Progenitor cell of endocrine pancreas (in vitro differentiated cells): ENCODE measurements around the gene PDZD2. TPM values are rescaled to one million over a fixed set of nuclear protein-coding genes. Genes with fewer than 3 reads are reported as not detected.
"Not testable (repeated sequence)": the region's sequence is repeated elsewhere in the genome, so short reads cannot be mapped to it uniquely, and the experiment has no call there.

Source experiments
- DNase-seq: peaks from one replicate; pipeline ENCODE4 v3.0.0; 2021; ENCODE audit warnings: low spot score; ENCODE audit not compliant: unreplicated experiment
- H3K27ac Mint-ChIP-seq: 2 replicates; pipeline ENCODE4 v1.8.0; 2021; ENCODE audit warnings: mild to moderate bottlenecking, moderate library complexity, mixed read lengths
- H3K27me3 Mint-ChIP-seq: 2 replicates; pipeline ENCODE4 v1.8.0; 2021; ENCODE audit warnings: mixed read lengths
- H3K36me3 Mint-ChIP-seq: 2 replicates; pipeline ENCODE4 v1.8.0; 2022; ENCODE audit warnings: mixed read lengths; ENCODE audit not compliant: insufficient read depth
- H3K4me1 Mint-ChIP-seq: 2 replicates; pipeline ENCODE4 v1.8.0; 2021; ENCODE audit warnings: low read depth, mixed read lengths
- H3K4me3 Mint-ChIP-seq: 2 replicates; pipeline ENCODE4 v1.8.0; 2021; ENCODE audit warnings: low read depth, mild to moderate bottlenecking, moderate library complexity, mixed read lengths
- H3K9me3 Mint-ChIP-seq: 2 replicates; pipeline ENCODE4 v1.8.0; 2021; ENCODE audit warnings: low read depth, mixed read lengths
- total RNA-seq: library from RNA; stranded (reverse); gene quantifications from 2 replicates; pipeline ENCODE4 v1.2.1, GENCODE V29; 2021
- TF ChIP-seq, protein P1 (sequence below): fragments of 200-600 bp; sonication (generic); IDR thresholded peaks from one replicate; pipeline ENCODE4 v1.5.0; 2021; ENCODE audit warnings: antibody characterized with exemption, mild to moderate bottlenecking; ENCODE audit not compliant: unreplicated experiment

PDZD2 gene
- total RNA-seq, 1 donor from 2014 or later, result 3.1 TPM

GRCh38 chr5:32109236-32109635 is 470.3 kb downstream of the PDZD2 start:
- no peak overlapping the region for H3K4me3 Mint-ChIP-seq
- peaks cover 31% of the 10 kb centered on the region for H3K36me3 Mint-ChIP-seq
- no peaks in the 10 kb centered on the region for H3K9me3 Mint-ChIP-seq
- H3K4me1 Mint-ChIP-seq, result peaks cover 24% of the 10 kb centered on the region
- peak overlapping the region; percentile 33 for H3K27ac Mint-ChIP-seq
- no peaks in the 10 kb centered on the region for H3K27me3 Mint-ChIP-seq
- DNase-seq, result no peak
- TF ChIP-seq, protein P1, sequence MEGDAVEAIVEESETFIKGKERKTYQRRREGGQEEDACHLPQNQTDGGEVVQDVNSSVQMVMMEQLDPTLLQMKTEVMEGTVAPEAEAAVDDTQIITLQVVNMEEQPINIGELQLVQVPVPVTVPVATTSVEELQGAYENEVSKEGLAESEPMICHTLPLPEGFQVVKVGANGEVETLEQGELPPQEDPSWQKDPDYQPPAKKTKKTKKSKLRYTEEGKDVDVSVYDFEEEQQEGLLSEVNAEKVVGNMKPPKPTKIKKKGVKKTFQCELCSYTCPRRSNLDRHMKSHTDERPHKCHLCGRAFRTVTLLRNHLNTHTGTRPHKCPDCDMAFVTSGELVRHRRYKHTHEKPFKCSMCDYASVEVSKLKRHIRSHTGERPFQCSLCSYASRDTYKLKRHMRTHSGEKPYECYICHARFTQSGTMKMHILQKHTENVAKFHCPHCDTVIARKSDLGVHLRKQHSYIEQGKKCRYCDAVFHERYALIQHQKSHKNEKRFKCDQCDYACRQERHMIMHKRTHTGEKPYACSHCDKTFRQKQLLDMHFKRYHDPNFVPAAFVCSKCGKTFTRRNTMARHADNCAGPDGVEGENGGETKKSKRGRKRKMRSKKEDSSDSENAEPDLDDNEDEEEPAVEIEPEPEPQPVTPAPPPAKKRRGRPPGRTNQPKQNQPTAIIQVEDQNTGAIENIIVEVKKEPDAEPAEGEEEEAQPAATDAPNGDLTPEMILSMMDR, result no peak

DNA sequence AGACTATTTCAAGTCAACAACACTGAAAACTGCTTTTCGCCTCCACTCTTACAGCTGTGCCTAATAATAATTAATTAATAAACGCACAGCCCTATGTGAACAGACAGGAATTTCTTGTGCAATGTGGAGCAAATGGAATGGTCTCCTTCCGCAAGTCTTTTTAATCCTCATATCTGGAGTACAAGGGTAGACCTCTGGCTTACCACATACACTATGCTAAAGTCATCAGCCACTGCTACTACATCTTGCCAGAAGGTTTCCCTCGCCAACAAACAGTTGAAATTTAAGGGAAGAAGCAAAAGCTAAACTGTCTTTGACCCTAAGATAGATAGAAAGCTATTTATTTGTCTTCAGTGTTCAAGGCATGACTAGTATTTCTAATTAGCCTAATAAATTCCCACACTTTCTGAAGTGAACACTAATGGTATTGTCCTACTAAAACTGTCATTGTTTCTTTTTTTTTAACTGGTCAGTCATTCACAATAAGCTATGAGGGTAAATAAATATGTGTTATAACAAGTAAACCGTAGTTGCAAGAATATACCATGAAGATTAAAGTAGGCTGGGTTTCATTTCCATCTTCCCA is 471.3 kb downstream of the PDZD2 start:
- Mint-ChIP-seq H3K9me3 (no peaks in the 10 kb centered on the region), H3K4me1 (peaks cover 24% of the 10 kb centered on the region), H3K27ac (no peak overlapping the region), H3K4me3 (no peak overlapping the region), H3K36me3 (peaks cover 32% of the 10 kb centered on the region), H3K27me3 (no peaks in the 10 kb centered on the region)
- no peak for DNase-seq
- TF ChIP-seq, protein P1, result no peak

GRCh38 chr5:32115985-32116384 is 477.1 kb downstream of the PDZD2 start:
- Mint-ChIP-seq H3K27me3 (no peaks in the 10 kb centered on the region), H3K9me3 (no peaks in the 10 kb centered on the region), H3K27ac (no peak overlapping the region), H3K4me3 (no peak overlapping the region), H3K4me1 (peaks cover 2% of the 10 kb centered on the region), H3K36me3 (peaks cover 31% of the 10 kb centered on the region)
- TF ChIP-seq, protein P1, result no peak
- DNase-seq, result no peak

DNA sequence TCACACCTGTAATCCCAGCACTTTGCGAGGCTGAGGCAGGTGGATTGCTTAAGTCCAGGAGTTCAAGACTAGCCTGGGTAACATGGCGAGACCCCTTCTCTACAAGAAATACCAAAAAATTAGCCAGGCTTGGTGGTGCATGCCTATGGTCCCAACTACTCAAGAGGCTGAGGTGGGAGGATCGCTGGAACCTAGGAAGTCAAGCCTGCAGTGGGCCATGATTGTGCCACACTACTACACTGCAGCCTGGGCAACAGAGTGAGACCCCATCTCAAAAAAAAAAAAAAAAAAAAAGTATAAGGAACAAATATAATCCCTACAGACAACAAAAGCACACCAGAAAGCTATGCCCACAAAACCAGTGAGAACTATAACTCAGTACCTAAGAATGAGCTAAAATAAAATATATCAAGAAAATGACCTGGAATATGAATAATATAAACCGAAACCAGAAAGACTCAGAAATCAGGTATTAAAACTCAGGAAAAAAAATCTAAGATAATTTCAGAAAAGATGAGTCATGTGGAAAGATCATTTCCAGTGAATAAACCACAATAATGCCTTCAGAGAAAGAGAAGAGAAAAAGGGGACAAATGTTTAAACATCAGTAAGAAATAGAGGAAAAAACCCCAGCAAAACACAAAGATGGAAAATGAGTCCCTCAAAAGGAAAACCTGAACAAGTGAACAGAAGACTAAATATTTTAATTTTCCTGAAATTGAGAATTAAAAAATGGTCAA is 477.8 kb downstream of the PDZD2 start:
- no peaks in the 10 kb centered on the region for H3K9me3 Mint-ChIP-seq
- DNase-seq, result no peak
- TF ChIP-seq, protein P1, result no peak
- H3K4me1 Mint-ChIP-seq, result no peaks in the 10 kb centered on the region
- no peak overlapping the region for H3K4me3 Mint-ChIP-seq
- peaks cover 31% of the 10 kb centered on the region for H3K36me3 Mint-ChIP-seq
- no peak overlapping the region for H3K27ac Mint-ChIP-seq
- H3K27me3 Mint-ChIP-seq, result no peaks in the 10 kb centered on the region

- H3K27me3 Mint-ChIP-seq, H3K4me3 Mint-ChIP-seq, H3K4me1 Mint-ChIP-seq, DNase-seq, H3K27ac Mint-ChIP-seq, H3K9me3 Mint-ChIP-seq: not testable (repeated sequence)
- H3K36me3 Mint-ChIP-seq, result peaks cover 25% of the 10 kb centered on the region
Observed at GRCh38 chr5:32118922-32119321, 480.0 kb downstream of the PDZD2 start.
